HEK293 (cell line): ENCODE data around the gene ENTREP1.
"Not testable (repeated sequence)": the region's sequence is repeated elsewhere in the genome, so short reads cannot be mapped to it uniquely, and the experiment has no call there.

Source experiments
- CTCF ChIA-PET: fragments of 350-600 bp; formaldehyde crosslinking; extraction: SDS; loops from one replicate; lab custom pipeline; 2021; ENCODE audit warnings: antibody characterized with exemption; lab: Yijun Ruan, JAX
- POLR2A ChIA-PET: fragments of 300-600 bp; formaldehyde crosslinking; extraction: SDS; loops from one replicate; lab custom pipeline; 2020; ENCODE audit warnings: antibody characterized with exemption, inconsistent platforms; lab: Yijun Ruan, JAX
- H3K27ac ChIP-seq: fragments of 200-500 bp; sonication (Bioruptor generic); 2 replicates; pipeline ENCODE4 v1.5.1; 2014; ENCODE audit warnings: low read depth, low read length, control low read depth, inconsistent platforms; ENCODE audit errors: extremely low read depth
- H3K36me3 ChIP-seq, 2 experiments: fragments of 200-500 bp in 1 of 2; sonication (Bioruptor generic) in 1 of 2; 1 replicate in 1 of 2; 2 replicates in 1 of 2; pipeline ENCODE4 v1.5.1; 2014 to 2017; ENCODE audit warnings: inconsistent platforms in 2 of 2, low read length in 2 of 2; ENCODE audit not compliant: control insufficient read depth in 2 of 2, insufficient read depth in 1 of 2
- H3K4me1 ChIP-seq: fragments of 200-500 bp; sonication (Bioruptor generic); 2 replicates; pipeline ENCODE4 v1.5.1; 2014; ENCODE audit warnings: mild to moderate bottlenecking, low read length, inconsistent platforms; ENCODE audit not compliant: control insufficient read depth, insufficient read depth
- H3K4me3 ChIP-seq: 2 replicates; pipeline ENCODE4 v1.5.1; 2011; ENCODE audit warnings: low read depth, mild to moderate bottlenecking, control low read depth, low read length, moderate library complexity
- H3K9me3 ChIP-seq: fragments of 200-500 bp; sonication (Bioruptor generic); 2 replicates; pipeline ENCODE4 v1.5.1; 2014; ENCODE audit warnings: low read depth, low read length, inconsistent platforms; ENCODE audit not compliant: control insufficient read depth, insufficient read depth
- EGR2 ChIP-seq: fragments of 450-650 bp; formaldehyde crosslinking; IDR thresholded peaks from 2 replicates; pipeline ENCODE4 v1.5.1; 2016; ENCODE audit warnings: low read depth, missing biosample characterization, missing genetic modification characterization
- FEZF1 ChIP-seq: fragments of 450-650 bp; formaldehyde crosslinking; IDR thresholded peaks from 2 replicates; pipeline ENCODE4 v1.5.1; 2016; ENCODE audit warnings: missing biosample characterization, missing genetic modification characterization
- KLF1 ChIP-seq: fragments of 450-650 bp; formaldehyde crosslinking; IDR thresholded peaks from 2 replicates; pipeline ENCODE4 v1.5.1; 2016; ENCODE audit warnings: missing biosample characterization, missing genetic modification characterization
- MYNN ChIP-seq: fragments of 450-650 bp; formaldehyde crosslinking; IDR thresholded peaks from 2 replicates; pipeline ENCODE4 v1.5.1; 2016; ENCODE audit warnings: missing biosample characterization, missing genetic modification characterization, borderline replicate concordance
- REPIN1 ChIP-seq: fragments of 450-650 bp; formaldehyde crosslinking; IDR thresholded peaks from 2 replicates; pipeline ENCODE4 v1.5.1; 2017; ENCODE audit warnings: missing biosample characterization, missing genetic modification characterization, low read depth
- SP2 ChIP-seq: fragments of 450-650 bp; formaldehyde crosslinking; IDR thresholded peaks from 2 replicates; pipeline ENCODE4 v1.5.1; 2016; ENCODE audit warnings: missing biosample characterization, missing genetic modification characterization
- ZBTB1 ChIP-seq: fragments of 450-650 bp; formaldehyde crosslinking; IDR thresholded peaks from 2 replicates; pipeline ENCODE4 v1.5.1; 2016; ENCODE audit warnings: missing biosample characterization, missing genetic modification characterization
- ZFP37 ChIP-seq: fragments of 450-650 bp; formaldehyde crosslinking; IDR thresholded peaks from 2 replicates; pipeline ENCODE4 v1.5.1; 2016; ENCODE audit warnings: missing biosample characterization, missing genetic modification characterization
- ZNF157 ChIP-seq: fragments of 450-650 bp; formaldehyde crosslinking; IDR thresholded peaks from 2 replicates; pipeline ENCODE4 v1.5.1; 2016; ENCODE audit warnings: missing biosample characterization, missing genetic modification characterization
- ZNF221 ChIP-seq: fragments of 450-650 bp; formaldehyde crosslinking; IDR thresholded peaks from 2 replicates; pipeline ENCODE4 v1.5.1; 2017; ENCODE audit warnings: missing biosample characterization, missing genetic modification characterization, borderline replicate concordance
- ZNF23 ChIP-seq: fragments of 450-650 bp; formaldehyde crosslinking; IDR thresholded peaks from 2 replicates; pipeline ENCODE4 v1.5.1; 2016; ENCODE audit warnings: missing biosample characterization, missing genetic modification characterization, borderline replicate concordance
- ZNF248 ChIP-seq: fragments of 450-650 bp; formaldehyde crosslinking; IDR thresholded peaks from 2 replicates; pipeline ENCODE4 v1.5.1; 2017; ENCODE audit warnings: missing biosample characterization, missing genetic modification characterization
- ZNF366 ChIP-seq: fragments of 450-650 bp; formaldehyde crosslinking; conservative IDR thresholded peaks from 2 replicates; pipeline ENCODE4 v1.5.1; 2016; ENCODE audit warnings: missing biosample characterization, missing genetic modification characterization
- ZNF501 ChIP-seq: fragments of 450-650 bp; formaldehyde crosslinking; IDR thresholded peaks from 2 replicates; pipeline ENCODE4 v1.5.1; 2016; ENCODE audit warnings: missing biosample characterization, missing genetic modification characterization
- ZNF510 ChIP-seq: fragments of 450-650 bp; formaldehyde crosslinking; IDR thresholded peaks from 2 replicates; pipeline ENCODE4 v1.5.1; 2018; ENCODE audit warnings: mild to moderate bottlenecking, missing genetic modification characterization, missing biosample characterization; ENCODE audit not compliant: insufficient replicate concordance
- ZNF529 ChIP-seq: fragments of 450-650 bp; formaldehyde crosslinking; IDR thresholded peaks from 2 replicates; pipeline ENCODE4 v1.5.1; 2017; ENCODE audit warnings: missing genetic modification characterization, missing biosample characterization; ENCODE audit not compliant: insufficient replicate concordance
- ZNF544 ChIP-seq: fragments of 450-650 bp; formaldehyde crosslinking; IDR thresholded peaks from 2 replicates; pipeline ENCODE4 v1.5.0; 2017; ENCODE audit warnings: missing biosample characterization, missing genetic modification characterization
- ZNF549 ChIP-seq: fragments of 450-650 bp; IDR thresholded peaks from 2 replicates; pipeline ENCODE4 v1.5.1; 2018; ENCODE audit warnings: missing biosample characterization, missing genetic modification characterization, mild to moderate bottlenecking, inconsistent platforms, moderate library complexity
- ZNF777 ChIP-seq: fragments of 450-650 bp; formaldehyde crosslinking; IDR thresholded peaks from 2 replicates; pipeline ENCODE4 v1.5.1; 2017; ENCODE audit warnings: missing biosample characterization, missing genetic modification characterization, borderline replicate concordance
- ZNF792 ChIP-seq: fragments of 450-650 bp; formaldehyde crosslinking; IDR thresholded peaks from 2 replicates; pipeline ENCODE4 v1.5.1; 2016; ENCODE audit warnings: missing biosample characterization, missing genetic modification characterization
- ZNF843 ChIP-seq: fragments of 450-650 bp; formaldehyde crosslinking; IDR thresholded peaks from 2 replicates; pipeline ENCODE4 v1.5.1; 2016; ENCODE audit warnings: missing biosample characterization, missing genetic modification characterization
- TF ChIP-seq, protein P1 (sequence below): fragments of 450-650 bp; formaldehyde crosslinking; IDR thresholded peaks from 2 replicates; pipeline ENCODE4 v1.5.1; 2016; ENCODE audit warnings: missing biosample characterization, missing genetic modification characterization
- TF ChIP-seq, protein P2 (sequence below): fragments of 450-650 bp; formaldehyde crosslinking; IDR thresholded peaks from 2 replicates; pipeline ENCODE4 v1.5.1; 2017; ENCODE audit warnings: missing biosample characterization, missing genetic modification characterization
- TF ChIP-seq, protein P3 (sequence below): fragments of 450-650 bp; formaldehyde crosslinking; IDR thresholded peaks from 2 replicates; pipeline ENCODE4 v1.5.1; 2016; ENCODE audit warnings: missing biosample characterization, missing genetic modification characterization
- TF ChIP-seq, protein P4 (sequence below): fragments of 450-650 bp; formaldehyde crosslinking; IDR thresholded peaks from 2 replicates; pipeline ENCODE4 v1.5.1; 2016; ENCODE audit warnings: missing biosample characterization, missing genetic modification characterization, low read depth

ENTREP1 gene

DNA sequence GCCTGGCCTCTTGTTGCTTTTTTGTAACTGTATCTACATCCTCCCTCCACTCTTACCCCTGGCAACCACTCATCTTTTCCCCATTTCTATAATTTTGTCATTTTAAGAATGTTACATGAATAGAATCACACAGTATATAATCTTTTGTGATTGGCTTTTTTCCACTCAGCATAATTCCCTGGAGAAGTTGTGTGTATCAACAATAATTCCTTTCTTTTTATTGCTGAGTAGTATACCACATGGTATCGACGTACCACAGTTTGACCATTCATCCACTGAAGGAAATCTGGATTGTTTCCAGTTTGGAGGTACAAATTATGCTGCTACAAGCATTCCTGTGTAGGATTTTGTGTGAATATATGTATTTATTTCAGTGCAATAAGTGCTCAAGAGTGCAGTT is 21.7 kb upstream of the ENTREP1 start:
- no peak overlapping the region for H3K4me3 ChIP-seq
- ChIA-PET CTCF (interaction anchor here (1.3 kb wide), 1 partner anchor 15 kb away, joined by 3 read pairs; no protein-coding TSS in a partner anchor), POLR2A (no interaction called here)
- no peaks in the 10 kb centered on the region for H3K36me3 ChIP-seq
- H3K9me3 ChIP-seq: no peaks in the 10 kb centered on the region
- no peak overlapping the region for H3K27ac ChIP-seq
- no peaks in the 10 kb centered on the region for H3K4me1 ChIP-seq
- TF ChIP-seq EGR2 (tag by site-specific recombination) (no peak), ZNF23 (no peak), ZBTB1 (tag by site-specific recombination) (no peak), KLF1 (tag by site-specific recombination) (no peak), ZNF501 (tag by site-specific recombination) (no peak), ZFP37 (tag by site-specific recombination) (no peak)
- TF ChIP-seq, protein P1, sequence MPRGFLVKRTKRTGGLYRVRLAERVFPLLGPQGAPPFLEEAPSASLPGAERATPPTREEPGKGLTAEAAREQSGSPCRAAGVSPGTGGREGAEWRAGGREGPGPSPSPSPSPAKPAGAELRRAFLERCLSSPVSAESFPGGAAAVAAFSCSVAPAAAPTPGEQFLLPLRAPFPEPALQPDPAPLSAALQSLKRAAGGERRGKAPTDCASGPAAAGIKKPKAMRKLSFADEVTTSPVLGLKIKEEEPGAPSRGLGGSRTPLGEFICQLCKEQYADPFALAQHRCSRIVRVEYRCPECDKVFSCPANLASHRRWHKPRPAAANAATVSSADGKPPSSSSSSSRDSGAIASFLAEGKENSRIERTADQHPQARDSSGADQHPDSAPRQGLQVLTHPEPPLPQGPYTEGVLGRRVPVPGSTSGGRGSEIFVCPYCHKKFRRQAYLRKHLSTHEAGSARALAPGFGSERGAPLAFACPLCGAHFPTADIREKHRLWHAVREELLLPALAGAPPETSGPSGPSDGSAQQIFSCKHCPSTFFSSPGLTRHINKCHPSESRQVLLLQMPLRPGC (tag by site-specific recombination): no peak
- TF ChIP-seq, protein P2, sequence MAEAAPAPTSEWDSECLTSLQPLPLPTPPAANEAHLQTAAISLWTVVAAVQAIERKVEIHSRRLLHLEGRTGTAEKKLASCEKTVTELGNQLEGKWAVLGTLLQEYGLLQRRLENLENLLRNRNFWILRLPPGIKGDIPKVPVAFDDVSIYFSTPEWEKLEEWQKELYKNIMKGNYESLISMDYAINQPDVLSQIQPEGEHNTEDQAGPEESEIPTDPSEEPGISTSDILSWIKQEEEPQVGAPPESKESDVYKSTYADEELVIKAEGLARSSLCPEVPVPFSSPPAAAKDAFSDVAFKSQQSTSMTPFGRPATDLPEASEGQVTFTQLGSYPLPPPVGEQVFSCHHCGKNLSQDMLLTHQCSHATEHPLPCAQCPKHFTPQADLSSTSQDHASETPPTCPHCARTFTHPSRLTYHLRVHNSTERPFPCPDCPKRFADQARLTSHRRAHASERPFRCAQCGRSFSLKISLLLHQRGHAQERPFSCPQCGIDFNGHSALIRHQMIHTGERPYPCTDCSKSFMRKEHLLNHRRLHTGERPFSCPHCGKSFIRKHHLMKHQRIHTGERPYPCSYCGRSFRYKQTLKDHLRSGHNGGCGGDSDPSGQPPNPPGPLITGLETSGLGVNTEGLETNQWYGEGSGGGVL (tag by site-specific recombination): no peak
- TF ChIP-seq, protein P3, sequence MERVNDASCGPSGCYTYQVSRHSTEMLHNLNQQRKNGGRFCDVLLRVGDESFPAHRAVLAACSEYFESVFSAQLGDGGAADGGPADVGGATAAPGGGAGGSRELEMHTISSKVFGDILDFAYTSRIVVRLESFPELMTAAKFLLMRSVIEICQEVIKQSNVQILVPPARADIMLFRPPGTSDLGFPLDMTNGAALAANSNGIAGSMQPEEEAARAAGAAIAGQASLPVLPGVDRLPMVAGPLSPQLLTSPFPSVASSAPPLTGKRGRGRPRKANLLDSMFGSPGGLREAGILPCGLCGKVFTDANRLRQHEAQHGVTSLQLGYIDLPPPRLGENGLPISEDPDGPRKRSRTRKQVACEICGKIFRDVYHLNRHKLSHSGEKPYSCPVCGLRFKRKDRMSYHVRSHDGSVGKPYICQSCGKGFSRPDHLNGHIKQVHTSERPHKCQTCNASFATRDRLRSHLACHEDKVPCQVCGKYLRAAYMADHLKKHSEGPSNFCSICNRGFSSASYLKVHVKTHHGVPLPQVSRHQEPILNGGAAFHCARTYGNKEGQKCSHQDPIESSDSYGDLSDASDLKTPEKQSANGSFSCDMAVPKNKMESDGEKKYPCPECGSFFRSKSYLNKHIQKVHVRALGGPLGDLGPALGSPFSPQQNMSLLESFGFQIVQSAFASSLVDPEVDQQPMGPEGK: no peak

DNA sequence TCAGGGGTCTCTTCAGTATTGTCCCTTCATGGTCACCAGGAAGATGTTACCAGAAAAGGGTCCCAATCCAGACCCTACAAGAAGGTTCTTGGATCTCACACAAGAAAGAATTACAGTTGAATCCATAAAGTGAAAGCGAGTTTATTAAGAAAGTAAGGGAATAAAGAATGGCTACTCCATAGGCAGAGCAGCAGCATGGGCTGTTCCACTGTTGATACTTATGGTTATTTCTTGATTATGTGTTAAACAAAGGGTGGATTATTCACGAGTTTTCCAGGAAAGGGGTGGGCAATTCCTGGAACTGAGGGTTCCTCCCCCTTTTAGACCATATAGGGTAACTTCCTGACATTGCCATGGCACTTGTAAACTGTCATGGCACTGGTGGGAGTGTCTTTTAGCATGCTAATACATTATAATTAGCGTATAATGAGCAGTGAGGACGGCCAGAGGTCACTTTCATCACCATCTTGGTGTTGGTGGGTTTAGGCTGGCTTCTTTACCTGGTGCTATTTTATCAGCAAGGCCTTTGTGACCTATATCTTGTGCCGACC is 18.0 kb upstream of the ENTREP1 start:
- H3K9me3 ChIP-seq, H3K27ac ChIP-seq, POLR2A ChIA-PET, H3K36me3 ChIP-seq, CTCF ChIA-PET, H3K4me1 ChIP-seq, H3K4me3 ChIP-seq: not testable (repeated sequence)

DNA sequence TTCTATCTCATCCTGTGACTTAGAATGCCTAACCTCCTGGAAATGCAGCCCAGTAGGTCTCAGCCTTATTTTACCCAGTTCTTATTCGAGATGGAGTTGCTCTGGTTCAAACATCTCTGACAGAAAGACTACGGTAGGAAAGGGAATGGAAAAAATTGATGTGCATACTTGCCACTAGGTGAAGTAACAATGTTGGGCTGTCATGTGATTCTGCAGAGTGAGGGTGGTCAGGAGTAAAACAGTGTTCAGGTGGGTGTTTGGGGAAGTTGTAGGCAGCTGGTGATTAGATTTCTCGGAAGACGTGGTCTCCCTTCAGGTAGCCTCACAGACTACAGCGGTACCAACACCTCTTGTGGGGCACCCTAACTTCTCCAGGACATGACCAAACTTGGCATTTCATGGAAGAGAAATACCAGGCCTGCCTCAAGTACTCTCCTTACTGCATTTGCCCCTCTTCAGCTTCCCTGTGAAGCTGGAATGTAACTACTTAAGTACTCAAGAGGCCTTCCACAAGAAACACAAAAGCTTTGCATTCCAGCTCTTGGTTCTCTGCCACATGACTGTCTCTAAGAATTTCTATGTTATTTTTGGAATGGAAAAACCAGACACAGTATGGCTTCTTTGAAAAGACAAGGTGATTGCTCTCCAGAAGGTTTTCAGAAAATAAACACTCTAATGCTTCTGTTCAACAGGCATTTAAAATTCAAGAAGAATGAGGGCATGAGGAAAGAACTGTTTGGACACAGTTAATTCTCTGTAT is 17.4 kb upstream of the ENTREP1 start:
- ChIA-PET CTCF (no interaction called here), POLR2A (no interaction called here)
- Histone ChIP-seq H3K27ac (no peak overlapping the region), H3K4me1 (no peaks in the 10 kb centered on the region), H3K36me3 (no peaks in the 10 kb centered on the region), H3K9me3 (no peaks in the 10 kb centered on the region), H3K4me3 (no peak overlapping the region)
- TF ChIP-seq ZNF792 (tag by site-specific recombination) (no peak), ZNF529 (tag by site-specific recombination) (no peak), SP2 (tag by site-specific recombination) (no peak), ZNF777 (no peak), ZNF157 (no peak), ZNF366 (tag by site-specific recombination) (no peak), FEZF1 (tag by site-specific recombination) (no peak), ZNF221 (tag by site-specific recombination) (no peak), REPIN1 (tag by site-specific recombination) (no peak), ZNF843 (tag by site-specific recombination) (no peak), ZNF248 (tag by site-specific recombination) (no peak), ZNF549 (no peak), MYNN (no peak), ZNF544 (tag by site-specific recombination) (no peak), ZNF510 (tag by site-specific recombination) (no peak)
- TF ChIP-seq, protein P4, sequence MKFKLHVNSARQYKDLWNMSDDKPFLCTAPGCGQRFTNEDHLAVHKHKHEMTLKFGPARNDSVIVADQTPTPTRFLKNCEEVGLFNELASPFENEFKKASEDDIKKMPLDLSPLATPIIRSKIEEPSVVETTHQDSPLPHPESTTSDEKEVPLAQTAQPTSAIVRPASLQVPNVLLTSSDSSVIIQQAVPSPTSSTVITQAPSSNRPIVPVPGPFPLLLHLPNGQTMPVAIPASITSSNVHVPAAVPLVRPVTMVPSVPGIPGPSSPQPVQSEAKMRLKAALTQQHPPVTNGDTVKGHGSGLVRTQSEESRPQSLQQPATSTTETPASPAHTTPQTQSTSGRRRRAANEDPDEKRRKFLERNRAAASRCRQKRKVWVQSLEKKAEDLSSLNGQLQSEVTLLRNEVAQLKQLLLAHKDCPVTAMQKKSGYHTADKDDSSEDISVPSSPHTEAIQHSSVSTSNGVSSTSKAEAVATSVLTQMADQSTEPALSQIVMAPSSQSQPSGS: no peak
